ENCODE results near the gene LEF1. TPM values are rescaled to one million over a fixed set of nuclear protein-coding genes. Genes with fewer than 3 reads are reported as not detected.

Gene LEF1
- total RNA-seq, 1 donor, result under 0.01 TPM

GRCh38 chr4:108060686-108061321, 107.9 kb downstream of the LEF1 start:
- TF ChIP-seq CTCF (IDR thresholded peaks at IDR 0.05; ENCODE audit: insufficient read depth, low read depth, low read length), result no peak
- H3K4me3 ChIP-seq (ENCODE audit: low read depth, low read length), result no peak overlapping the region
- no peak for DNase-seq (ENCODE audit: low read depth)

GRCh38 chr4:108060164-108060563, 108.6 kb downstream of the LEF1 start:
- peak; percentile 42 for TF ChIP-seq CTCF (IDR thresholded peaks at IDR 0.05; ENCODE audit: insufficient read depth, low read depth, low read length)
- DNase-seq (ENCODE audit: low read depth), result peak; percentile 42
- H3K4me3 ChIP-seq (ENCODE audit: low read depth, low read length), result no peak overlapping the region

- H3K4me3 ChIP-seq (ENCODE audit: low read depth, low read length), result no peak overlapping the region
- no peak for TF ChIP-seq CTCF (IDR thresholded peaks at IDR 0.05; ENCODE audit: insufficient read depth, low read depth, low read length)
- peak; percentile 44 for DNase-seq (ENCODE audit: low read depth)
Observed at GRCh38 chr4:108058685-108059440, 109.9 kb downstream of the LEF1 start.

- DNase-seq (ENCODE audit: low read depth), result no peak
- TF ChIP-seq CTCF (IDR thresholded peaks at IDR 0.05; ENCODE audit: insufficient read depth, low read depth, low read length), result no peak
Observed at GRCh38 chr4:108056418-108056817, 112.3 kb downstream of the LEF1 start.

GRCh38 chr4:108055787-108056186, 112.9 kb downstream of the LEF1 start:
- no peak for DNase-seq (ENCODE audit: low read depth)
- no peak for TF ChIP-seq CTCF (IDR thresholded peaks at IDR 0.05; ENCODE audit: insufficient read depth, low read depth, low read length)

More at GRCh38 chr4:108056418-108056817, 112.3 kb downstream of the LEF1 start:
- H3K4me3 ChIP-seq (ENCODE audit: low read depth, low read length), result no peak overlapping the region

GRCh38 chr4:108054025-108054638, 114.6 kb downstream of the LEF1 start:
- TF ChIP-seq CTCF (IDR thresholded peaks at IDR 0.05; ENCODE audit: insufficient read depth, low read depth, low read length), result no peak
- DNase-seq (ENCODE audit: low read depth), result no peak
- no peak overlapping the region for H3K4me3 ChIP-seq (ENCODE audit: low read depth, low read length)

More at GRCh38 chr4:108055787-108056186, 112.9 kb downstream of the LEF1 start:
- no peak overlapping the region for H3K4me3 ChIP-seq (ENCODE audit: low read depth, low read length)
